SK-N-SH (cell line): ENCODE results near the gene OTOG. TPM values are rescaled to one million over a fixed set of nuclear protein-coding genes. Genes with fewer than 3 reads are reported as not detected.

ENCODE experiments used
- CTCF ChIA-PET: fragments of 300-600, 350-600 bp; formaldehyde crosslinking; extraction: SDS; loops from one replicate; lab custom pipeline; 2021; lab: Yijun Ruan, JAX
- POLR2A ChIA-PET: fragments of 350-600 bp; sonication (Branson Sonifier 250); formaldehyde crosslinking; extraction: SDS; loops from one replicate; lab custom pipeline; 2020; ENCODE audit warnings: antibody characterized with exemption, inconsistent platforms; lab: Yijun Ruan, JAX
- DNase-seq: peaks from one replicate; pipeline ENCODE4 v3.0.0; 2012
- H2AFZ ChIP-seq: fragments of 200-600 bp; sonication (generic); 2 replicates; pipeline ENCODE4 v1.8.1; 2016; ENCODE audit warnings: antibody characterized with exemption, mild to moderate bottlenecking, low read depth
- H3F3A ChIP-seq: fragments of 200-600 bp; sonication (generic); replicated peaks from 2 replicates; pipeline ENCODE3; 2016; ENCODE audit warnings: antibody characterized with exemption, mild to moderate bottlenecking; ENCODE audit not compliant: insufficient read depth
- H3K27ac ChIP-seq, 2 experiments: fragments of 200-500 bp in 1 of 2; fragments of 200-600 bp in 1 of 2; sonication (Bioruptor generic) in 1 of 2; sonication (generic), shearing (Covaris generic) in 1 of 2; 2 replicates each; pipeline versions ENCODE4 v1.5.1 to v1.6.1; 2014 to 2016; ENCODE audit warnings: low read depth in 2 of 2, inconsistent platforms in 1 of 2, low read length in 1 of 2, mild to moderate bottlenecking in 1 of 2, mixed read lengths in 1 of 2
- H3K27me3 ChIP-seq: fragments of 200-600 bp; sonication (generic), shearing (Covaris generic); 2 replicates; pipeline ENCODE4 v1.6.1; 2016; ENCODE audit warnings: mixed run types; ENCODE audit not compliant: insufficient read depth
- H3K36me3 ChIP-seq, 2 experiments: fragments of 200-500 bp in 1 of 2; fragments of 200-600 bp in 1 of 2; sonication (Bioruptor generic) in 1 of 2; sonication (generic) in 1 of 2; replicated peaks in 1 of 2; 2 replicates each; pipeline versions ENCODE3 to v1.5.1; 2014 to 2016; ENCODE audit warnings: low read length in 1 of 2, mild to moderate bottlenecking in 1 of 2; ENCODE audit not compliant: insufficient read depth in 2 of 2, control insufficient read depth in 1 of 2
- H3K4me1 ChIP-seq, 2 experiments: fragments of 200-500 bp in 1 of 2; fragments of 200-600 bp in 1 of 2; sonication (Bioruptor generic) in 1 of 2; sonication (generic), shearing (Covaris generic) in 1 of 2; 2 replicates each; pipeline versions ENCODE4 v1.5.1 to v1.6.1; 2014 to 2016; ENCODE audit warnings: low read depth in 1 of 2, low read length in 1 of 2, mixed run types in 1 of 2; ENCODE audit not compliant: insufficient read depth in 2 of 2, control insufficient read depth in 1 of 2
- H3K4me2 ChIP-seq: fragments of 200-600 bp; sonication (generic), shearing (Covaris generic); 2 replicates; pipeline ENCODE4 v1.6.1; 2017; ENCODE audit warnings: mixed run types
- H3K4me3 ChIP-seq, 2 experiments: fragments of 200-500 bp in 1 of 2; fragments of 200-600 bp in 1 of 2; sonication (Bioruptor generic) in 1 of 2; sonication (generic), shearing (Covaris generic) in 1 of 2; 2 replicates each; pipeline versions ENCODE4 v1.5.1 to v1.8.1; 2014 to 2016; ENCODE audit warnings: low read depth in 2 of 2, inconsistent platforms in 1 of 2, low read length in 1 of 2, mild to moderate bottlenecking in 1 of 2, mixed read lengths in 1 of 2, moderate library complexity in 1 of 2
- H3K79me2 ChIP-seq: fragments of 200-600 bp; sonication (generic); 2 replicates; pipeline ENCODE4 v1.8.1; 2017; ENCODE audit warnings: mild to moderate bottlenecking; ENCODE audit not compliant: insufficient read depth
- H3K9ac ChIP-seq: fragments of 200-600 bp; sonication (generic); 2 replicates; pipeline ENCODE4 v1.6.1; 2017; ENCODE audit warnings: mixed run types
- H3K9me2 ChIP-seq: fragments of 200-600 bp; sonication (generic); 2 replicates; pipeline ENCODE4 v1.6.1; 2017; ENCODE audit warnings: mixed run types
- H3K9me3 ChIP-seq: fragments of 200-600 bp; sonication (generic); 2 replicates; pipeline ENCODE4 v1.6.1; 2017; ENCODE audit warnings: mixed run types, mild to moderate bottlenecking, moderate library complexity
- H4K20me1 ChIP-seq: fragments of 200-600 bp; sonication (generic); 2 replicates; pipeline ENCODE4 v1.6.1; 2017; ENCODE audit warnings: mild to moderate bottlenecking, mixed run types; ENCODE audit not compliant: insufficient read depth
- CHD2 ChIP-seq: fragments of 150-350 bp; IDR thresholded peaks from 2 replicates; pipeline ENCODE4 v1.6.1; 2018; ENCODE audit warnings: low read length; ENCODE audit not compliant: partially characterized antibody
- CTCF ChIP-seq: fragments of 200-600 bp; sonication (generic); IDR thresholded peaks from 2 replicates; pipeline ENCODE4 v1.6.1; 2017; ENCODE audit warnings: antibody characterized with exemption, mild to moderate bottlenecking, moderate library complexity
- EP300 ChIP-seq, 2 experiments: IDR thresholded peaks; 2 replicates each; pipeline versions ENCODE4 v1.4.0 to v1.6.1; 2012; ENCODE audit warnings: borderline replicate concordance in 1 of 2, low read depth in 1 of 2, low read length in 1 of 2
- FOSL2 ChIP-seq: IDR thresholded peaks from 2 replicates; pipeline ENCODE4 v1.4.0; 2012; ENCODE audit warnings: low read depth, mild to moderate bottlenecking, moderate library complexity, borderline replicate concordance
- FOXJ3 ChIP-seq: sonication (generic); formaldehyde crosslinking; IDR thresholded peaks from 2 replicates; pipeline ENCODE4 v1.5.1; 2020; ENCODE audit warnings: mild to moderate bottlenecking, missing genetic modification reagents
- GATA2 ChIP-seq: sonication (generic); formaldehyde crosslinking; IDR thresholded peaks from 2 replicates; pipeline ENCODE4 v1.5.0; 2020; ENCODE audit warnings: mild to moderate bottlenecking, missing genetic modification reagents
- MEF2A ChIP-seq: IDR thresholded peaks from 2 replicates; pipeline ENCODE4 v1.4.0; 2012; ENCODE audit warnings: low read depth, borderline replicate concordance
- MXI1 ChIP-seq: IDR thresholded peaks from 2 replicates; pipeline ENCODE4 v1.6.1; 2012; ENCODE audit warnings: mild to moderate bottlenecking, low read depth, low read length, improper control_type of control experiment
- NFIC ChIP-seq: IDR thresholded peaks from 2 replicates; pipeline ENCODE4 v1.4.0; 2012; ENCODE audit warnings: borderline replicate concordance
- NRF1 ChIP-seq: IDR thresholded peaks from 2 replicates; pipeline ENCODE4 v1.6.1; 2012; ENCODE audit warnings: low read depth, mild to moderate bottlenecking, low read length
- PBX3 ChIP-seq: IDR thresholded peaks from 2 replicates; pipeline ENCODE4; 2012
- POLR2AphosphoS5 ChIP-seq: IDR thresholded peaks from 2 replicates; pipeline ENCODE4 v1.6.1; 2012; ENCODE audit warnings: low read depth, low read length
- RCOR1 ChIP-seq: fragments of 150-350 bp; IDR thresholded peaks from 2 replicates; pipeline ENCODE4 v1.6.1; 2017; ENCODE audit warnings: antibody characterized with exemption, low read length
- SIN3A ChIP-seq: IDR thresholded peaks from 2 replicates; pipeline ENCODE4 v1.6.1; 2012; ENCODE audit warnings: low read depth, mild to moderate bottlenecking, low read length, moderate library complexity, borderline replicate concordance
- TCF12 ChIP-seq: IDR thresholded peaks from 2 replicates; pipeline ENCODE4 v1.4.0; 2012
- TEAD4 ChIP-seq: IDR thresholded peaks from 2 replicates; pipeline ENCODE4 v1.4.0; 2012; ENCODE audit warnings: mild to moderate bottlenecking, borderline replicate concordance; ENCODE audit not compliant: insufficient read depth
- WGBS: methylation state at CpG from one replicate; pipeline ENCODE4 v1.1.6; 2017; ENCODE audit warnings: low lambda C conversion rate; 5-methylcytosine and 5-hydroxymethylcytosine counted together
- polyA plus RNA-seq, 3 experiments: library from polyadenylated mRNA; depleted of rRNA; stranded (reverse); fragments of >200 nt; gene quantifications; 2 replicates each; pipeline ENCODE4 v1.2.3, GENCODE V29; 2012
- TF ChIP-seq, protein P1 (sequence below): fragments of 150-350 bp; IDR thresholded peaks from 2 replicates; pipeline ENCODE4 v1.6.1; 2017; ENCODE audit warnings: antibody characterized with exemption, low read length, low read depth, borderline replicate concordance

The OTOG gene
- polyA plus RNA-seq, 1 of the 3 experiments (the other 2 are of a cell fraction) = not detected

GRCh38 chr11:17514476-17514875 lies 32.6 kb upstream of the OTOG start:
- Histone ChIP-seq H2AFZ (no peak overlapping the region), H3K9me2 (no peaks in the 10 kb centered on the region), H3K27me3 (no peaks in the 10 kb centered on the region; the same call in none of the 2 replicates), H3K4me2 (no peak overlapping the region), H3K9me3 (no peaks in the 10 kb centered on the region), H4K20me1 (no peaks in the 10 kb centered on the region), H3F3A (no peaks in the 10 kb centered on the region), H3K9ac (no peak overlapping the region), H3K4me3 (no peak overlapping the region), H3K4me1 (peaks cover 0 to 19% of the 10 kb centered on the region in 2 experiments; a peak in 2 of 4 replicates), H3K27ac (no peak overlapping the region), H3K79me2 (no peaks in the 10 kb centered on the region), H3K36me3 (no peaks in the 10 kb centered on the region)
- DNase-seq = no peak
- CTCF ChIA-PET = interaction anchor here (0.8 to 45.6 kb wide), 5 partner anchors 7 to 161 kb away, joined by 3 to 1101 read pairs (median 499); partner anchors contain the start of gene KCNJ11
- WGBS = 52% methylated on average over 4 of the region's 4 CpGs
- no peak for TF ChIP-seq NFIC
- TF ChIP-seq MXI1 = no peak
- no peak for TF ChIP-seq CTCF
- no peak for TF ChIP-seq NRF1
- TF ChIP-seq TEAD4 = no peak
- TF ChIP-seq SIN3A = no peak
- no peak for TF ChIP-seq GATA2 (CRISPR knock-in tag)
- TF ChIP-seq, protein P1, sequence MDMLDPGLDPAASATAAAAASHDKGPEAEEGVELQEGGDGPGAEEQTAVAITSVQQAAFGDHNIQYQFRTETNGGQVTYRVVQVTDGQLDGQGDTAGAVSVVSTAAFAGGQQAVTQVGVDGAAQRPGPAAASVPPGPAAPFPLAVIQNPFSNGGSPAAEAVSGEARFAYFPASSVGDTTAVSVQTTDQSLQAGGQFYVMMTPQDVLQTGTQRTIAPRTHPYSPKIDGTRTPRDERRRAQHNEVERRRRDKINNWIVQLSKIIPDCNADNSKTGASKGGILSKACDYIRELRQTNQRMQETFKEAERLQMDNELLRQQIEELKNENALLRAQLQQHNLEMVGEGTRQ = no peak
- POLR2A ChIA-PET = no interaction called here

DNA sequence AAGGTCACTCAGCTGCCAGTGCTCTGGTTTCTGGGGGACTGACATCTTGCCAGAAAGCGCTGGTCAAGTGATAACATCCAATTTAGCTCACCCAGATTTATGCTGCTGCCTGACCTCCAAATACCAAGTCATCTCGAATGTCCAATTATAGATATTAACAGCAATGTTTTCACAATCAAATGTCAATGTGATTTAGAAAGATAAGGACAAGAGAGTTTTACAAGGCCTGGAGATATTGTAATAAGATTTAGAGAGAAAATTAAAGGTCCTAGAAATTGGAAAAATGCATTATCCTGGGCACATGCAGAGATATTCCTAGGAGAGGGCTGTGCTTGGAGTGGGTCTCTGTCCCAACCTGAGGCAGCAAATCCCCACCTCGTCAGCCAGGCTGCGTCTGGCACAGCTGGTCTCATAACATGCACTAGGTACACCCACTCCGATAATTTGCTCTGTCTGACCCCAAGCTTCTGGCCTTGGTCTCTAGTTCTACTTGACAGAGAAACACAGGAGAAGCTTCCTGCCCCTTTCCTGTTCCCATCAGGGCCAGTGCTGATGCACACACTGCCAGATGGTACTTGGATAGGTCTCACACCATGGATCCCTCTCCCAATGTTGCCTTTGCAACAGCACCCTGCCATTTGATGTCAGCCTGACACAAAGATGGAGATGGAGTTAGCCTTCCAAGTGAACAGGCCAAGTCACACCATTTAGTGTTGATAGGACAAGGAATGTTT lies 31.4 kb upstream of the OTOG start:
- ChIA-PET CTCF (interaction anchor here (0.6 to 45.6 kb wide), 6 partner anchors 8 to 217 kb away, joined by 3 to 1101 read pairs (median 251); partner anchors contain the start of gene KCNJ11), POLR2A (no interaction called here)
- Histone ChIP-seq H3K4me2 (no peak overlapping the region), H3K9ac (no peak overlapping the region), H3K9me2 (no peaks in the 10 kb centered on the region), H2AFZ (no peak overlapping the region), H3K4me3 (no peak overlapping the region), H3K79me2 (no peaks in the 10 kb centered on the region), H3K4me1 (peaks cover 0 to 12% of the 10 kb centered on the region in 2 experiments; a peak in 2 of 4 replicates), H3K36me3 (no peaks in the 10 kb centered on the region), H3K27me3 (no peaks in the 10 kb centered on the region; the same call in none of the 2 replicates), H4K20me1 (no peaks in the 10 kb centered on the region), H3F3A (no peaks in the 10 kb centered on the region), H3K27ac (peak overlapping the region in 1 of 2 experiments; percentile 28; a peak in 1 of 4 replicates), H3K9me3 (no peaks in the 10 kb centered on the region)
- peak; percentile 83 for DNase-seq
- TF ChIP-seq TCF12 (peak; percentile 44), PBX3 (0 out of 2 replicates have a peak, but pooled peaks have one; percentile 16), CHD2 (peak; percentile 30), GATA2 (CRISPR knock-in tag) (peak; percentile 91), FOXJ3 (CRISPR knock-in tag) (peak; percentile 66; the same call in 1 of the 2 replicates), RCOR1 (peak; percentile 96), TEAD4 (peak; percentile 34; the same call in 1 of the 2 replicates), POLR2AphosphoS5 (peak; percentile 20; the same call in 1 of the 2 replicates), MEF2A (no peak), EP300 (IDR thresholded peaks at IDR 0.05; ENCODE audit: borderline replicate concordance in 1 of 2, low read depth in 1 of 2, low read length in 1 of 2) (peak in 1 of 2 experiments; percentile 91; a peak in 2 of 4 replicates), FOSL2 (no peak)
- TF ChIP-seq, protein P1 = no peak
- 12% methylated on average over 5 of the region's 5 CpGs for WGBS
